T-cell (primary cell): ENCODE data around the gene TESK1. TPM values are rescaled to one million over a fixed set of nuclear protein-coding genes. Genes with fewer than 3 reads are reported as not detected.

Experiments
- ATAC-seq, 4 experiments: fragments of 200-7000 bp in 3 of 4; fragments of 150-1000 bp in 1 of 4; cut with Tn5 transposase; replicated peaks in 1 of 4; 1 replicate in 3 of 4; 2 replicates in 1 of 4; pipeline ENCODE4 v1.10.0; 2021; ENCODE audit warnings: moderate library complexity in 3 of 4, mild to moderate bottlenecking in 2 of 4, moderate number of reproducible peaks in 1 of 4
- CTCF ChIA-PET, 2 donors: fragments of 300-600 bp; sonication (Branson Sonifier 250); formaldehyde crosslinking; loops; one replicate each; lab custom pipeline; 2022; ENCODE audit warnings: antibody characterized with exemption in 2 of 2; lab: Charles Lee
- POLR2A ChIA-PET, 2 donors: fragments of 300-600 bp; sonication (Branson Sonifier 250); formaldehyde crosslinking; loops; one replicate each; lab custom pipeline; 2022; ENCODE audit warnings: antibody characterized with exemption in 2 of 2; lab: Charles Lee
- DNase-seq, 35 experiments: peaks; one replicate each; pipeline versions ENCODE4 v3.0.0 to v3.0.0-alpha.2; 2013 to 2023
- H3K27ac ChIP-seq: one replicate; pipeline ENCODE4 v1.5.1; 2013; ENCODE audit warnings: low read length
- H3K27me3 ChIP-seq, 2 experiments: replicated peaks in 1 of 2; 1 replicate in 1 of 2; 2 replicates in 1 of 2; pipeline versions ENCODE4 v1.6.1 to v1.7.0; 2013; ENCODE audit warnings: low read length in 1 of 2, mixed read lengths in 1 of 2; ENCODE audit not compliant: control insufficient read depth in 2 of 2, insufficient read depth in 2 of 2; ENCODE audit errors: extremely low read depth in 1 of 2
- H3K36me3 ChIP-seq, 2 donors: 1 replicate in 1 of 2; 2 replicates in 1 of 2; pipeline versions ENCODE4 v1.6.1 to v1.7.0; 2013; ENCODE audit warnings: low read length in 1 of 2; ENCODE audit not compliant: control insufficient read depth in 2 of 2, insufficient read depth in 1 of 2; ENCODE audit errors: extremely low read depth in 1 of 2
- H3K4me1 ChIP-seq, 2 experiments: 1 replicate in 1 of 2; 2 replicates in 1 of 2; pipeline versions ENCODE4 v1.6.1 to v1.7.0; 2013; ENCODE audit warnings: low read length in 2 of 2, mixed read lengths in 1 of 2; ENCODE audit not compliant: insufficient read depth in 2 of 2, control insufficient read depth in 1 of 2; ENCODE audit errors: extremely low read depth in 1 of 2
- H3K4me3 ChIP-seq, 2 donors: 1 replicate in 1 of 2; 2 replicates in 1 of 2; pipeline versions ENCODE4 v1.5.1 to v1.7.0; 2013; ENCODE audit warnings: mild to moderate bottlenecking in 2 of 2, low read length in 1 of 2, moderate library complexity in 1 of 2; ENCODE audit not compliant: control insufficient read depth in 1 of 2; ENCODE audit errors: extremely low read depth in 1 of 2
- H3K9me3 ChIP-seq: 2 replicates; pipeline ENCODE4 v1.7.0; 2013
- H3K27ac Mint-ChIP-seq, 2 donors: one replicate each; pipeline ENCODE4 v1.8.0; 2020 to 2021; ENCODE audit warnings: mild to moderate bottlenecking in 2 of 2, mixed read lengths in 2 of 2
- H3K27me3 Mint-ChIP-seq, 2 donors: one replicate each; pipeline ENCODE4 v1.8.0; 2021 to 2022; ENCODE audit warnings: mixed read lengths in 2 of 2
- H3K36me3 Mint-ChIP-seq: one replicate; pipeline ENCODE4 v1.8.0; 2021; ENCODE audit warnings: mixed read lengths
- H3K4me1 Mint-ChIP-seq, 3 donors: one replicate each; pipeline ENCODE4 v1.8.0; 2020 to 2022; ENCODE audit warnings: mixed read lengths in 3 of 3, mild to moderate bottlenecking in 1 of 3
- H3K4me3 Mint-ChIP-seq, 3 donors: one replicate each; pipeline ENCODE4 v1.8.0; 2020 to 2022; ENCODE audit warnings: mild to moderate bottlenecking in 3 of 3, mixed read lengths in 3 of 3, moderate library complexity in 3 of 3
- H3K9me3 Mint-ChIP-seq, 3 donors: one replicate each; pipeline ENCODE4 v1.8.0; 2020 to 2022; ENCODE audit warnings: mixed read lengths in 3 of 3
- WGBS: methylation state at CpG from one replicate; pipeline ENCODE4 v1.1.5; 2013; ENCODE audit warnings: missing lambda C conversion rate; ENCODE audit not compliant: insufficient coverage; 5-methylcytosine and 5-hydroxymethylcytosine counted together
- total RNA-seq, 35 experiments: library from RNA in 6 of 35; stranded (reverse) in 6 of 35; fragments of 120-200 nt in 1 of 35; gene quantifications; one replicate each; pipeline versions ENCODE4 v1.2.1 to v1.2.4 and lab custom pipeline; 2013 to 2026

The TESK1 gene
- total RNA-seq, 5 donors from 2014 or later (not counting 1 experiment from before 2014, with no cell fraction given): 24.2 to 56.1 (median 47.6) TPM

- H3K4me3 ChIP-seq: peak overlapping the region; percentile 72 to 91
- no peaks in the 10 kb centered on the region for H3K9me3 Mint-ChIP-seq
- ChIA-PET CTCF (interaction anchor here (0.5 to 6.3 kb wide), 8 partner anchors 9 to 1639 kb away, joined by 3 to 122 read pairs (median 4); partner anchors contain the start of genes CCDC107 (in 1 of the 2) and RMRP (in 1 of the 2)), POLR2A (interaction anchor here (0.5 to 1.0 kb wide), 2 partner anchors 8 to 16 kb away, joined by 3 to 5 read pairs; partner anchors contain the start of genes CCDC107 (in 1 of the 2) and RMRP (in 1 of the 2))
- no peaks in the 10 kb centered on the region for H3K27me3 Mint-ChIP-seq
- H3K4me1 ChIP-seq: peaks cover 27 to 77% of the 10 kb centered on the region in 2 experiments
- peak overlapping the region; percentile 85 to 92 (median 88) for H3K4me3 Mint-ChIP-seq
- no peaks in the 10 kb centered on the region for H3K27me3 ChIP-seq
- no peaks in the 10 kb centered on the region for H3K36me3 ChIP-seq
- WGBS: 6% methylated on average over 22 of the region's 26 CpGs
- DNase-seq: peak in 18 of 35 experiments; percentile 24 to 65 (median 36)
- peaks cover 43 to 81% (median 58%) of the 10 kb centered on the region in 3 donors for H3K4me1 Mint-ChIP-seq
- no peaks in the 10 kb centered on the region for H3K36me3 Mint-ChIP-seq
- peak overlapping the region; percentile 79 for H3K27ac ChIP-seq
- ATAC-seq: peak in 2 of 4 experiments; percentile 11 to 12
- peak overlapping the region; percentile 88 to 99 for H3K27ac Mint-ChIP-seq
- H3K9me3 ChIP-seq: no peaks in the 10 kb centered on the region
These were observed 44.6 kb downstream of the TESK1 start for GRCh38 chr9:35649431-35650340.

GRCh38 chr9:35650341-35651158 is 45.5 kb downstream of the TESK1 start, which contains the start of gene SIT1:
TSS of gene SIT1 (minus strand) at chr9:35650931. CDS start at chr9:35650853, 78 bp downstream.
- Histone ChIP-seq H3K27ac (peak within 1 kb of the TSS; percentile 79), H3K27me3 (no peaks in the 10 kb centered on the region), H3K36me3 (no peaks in the 10 kb centered on the region), H3K4me1 (peaks cover 26 to 71% of the 10 kb centered on the region in 2 experiments), H3K9me3 (no peaks in the 10 kb centered on the region), H3K4me3 (peak within 1 kb of the TSS; percentile 72 to 91)
- no peaks in the 10 kb centered on the region for H3K27me3 Mint-ChIP-seq
- WGBS: 0% methylated on average over 3 of the region's 22 CpGs
- no peaks in the 10 kb centered on the region for H3K36me3 Mint-ChIP-seq
- peak within 1 kb of the TSS; percentile 85 to 92 (median 88) for H3K4me3 Mint-ChIP-seq
- peak in 5 of 35 experiments; percentile 26 to 57 (median 45) for DNase-seq
- peak within 1 kb of the TSS; percentile 88 to 99 for H3K27ac Mint-ChIP-seq
- no peak for ATAC-seq
- ChIA-PET CTCF (interaction anchor here (0.5 to 6.3 kb wide), 6 partner anchors 9 to 1638 kb away, joined by 3 to 122 read pairs (median 4); partner anchors contain the start of genes CCDC107 (in 1 of the 2) and RMRP (in 1 of the 2)), POLR2A (interaction anchor here in 1 of 2 donors (0.5 kb wide), 1 partner anchor 568 kb away, joined by 3 read pairs; no protein-coding TSS in a partner anchor)
- H3K4me1 Mint-ChIP-seq: peaks cover 40 to 77% (median 56%) of the 10 kb centered on the region in 3 donors
- no peaks in the 10 kb centered on the region for H3K9me3 Mint-ChIP-seq

- Mint-ChIP-seq H3K4me1 (peaks cover 55 to 77% (median 60%) of the 10 kb centered on the region in 3 donors), H3K27me3 (no peaks in the 10 kb centered on the region), H3K36me3 (no peaks in the 10 kb centered on the region), H3K9me3 (no peaks in the 10 kb centered on the region), H3K27ac (peak overlapping the region; percentile 88 to 99), H3K4me3 (peak overlapping the region; percentile 49 to 88 (median 85))
- ChIA-PET CTCF (no interaction called here), POLR2A (no interaction called here)
- DNase-seq: no peak
- WGBS: 86% methylated on average over 1 of the region's 7 CpGs
- ATAC-seq: no peak
- no peaks in the 10 kb centered on the region for H3K27me3 ChIP-seq
- H3K4me1 ChIP-seq: peaks cover 26 to 69% of the 10 kb centered on the region in 2 experiments
- no peaks in the 10 kb centered on the region for H3K9me3 ChIP-seq
- no peak overlapping the region for H3K4me3 ChIP-seq
- no peaks in the 10 kb centered on the region for H3K36me3 ChIP-seq
- peak overlapping the region; percentile 46 for H3K27ac ChIP-seq
These were observed 47.1 kb downstream of the TESK1 start for GRCh38 chr9:35651956-35652828.

- peaks cover 1% of the 10 kb centered on the region for H3K36me3 Mint-ChIP-seq
- peaks cover 55 to 77% (median 60%) of the 10 kb centered on the region in 3 donors for H3K4me1 Mint-ChIP-seq
- Histone ChIP-seq H3K9me3 (no peaks in the 10 kb centered on the region), H3K27me3 (no peaks in the 10 kb centered on the region), H3K27ac (peak overlapping the region; percentile 46), H3K4me3 (no peak overlapping the region), H3K4me1 (peaks cover 22 to 69% of the 10 kb centered on the region in 2 experiments), H3K36me3 (no peaks in the 10 kb centered on the region)
- CTCF ChIA-PET: no interaction called here
- WGBS: no CpG with 5 or more reads among the region's 8 CpGs
- ATAC-seq (no peak), DNase-seq (no peak)
- POLR2A ChIA-PET: no interaction called here
- H3K9me3 Mint-ChIP-seq: no peaks in the 10 kb centered on the region
- peaks cover 1 to 3% of the 10 kb centered on the region in 2 donors for H3K27me3 Mint-ChIP-seq
- H3K27ac Mint-ChIP-seq: peak overlapping the region; percentile 63 to 88
- no peak overlapping the region for H3K4me3 Mint-ChIP-seq
These were observed 47.8 kb downstream of the TESK1 start for GRCh38 chr9:35652829-35653209.

DNA sequence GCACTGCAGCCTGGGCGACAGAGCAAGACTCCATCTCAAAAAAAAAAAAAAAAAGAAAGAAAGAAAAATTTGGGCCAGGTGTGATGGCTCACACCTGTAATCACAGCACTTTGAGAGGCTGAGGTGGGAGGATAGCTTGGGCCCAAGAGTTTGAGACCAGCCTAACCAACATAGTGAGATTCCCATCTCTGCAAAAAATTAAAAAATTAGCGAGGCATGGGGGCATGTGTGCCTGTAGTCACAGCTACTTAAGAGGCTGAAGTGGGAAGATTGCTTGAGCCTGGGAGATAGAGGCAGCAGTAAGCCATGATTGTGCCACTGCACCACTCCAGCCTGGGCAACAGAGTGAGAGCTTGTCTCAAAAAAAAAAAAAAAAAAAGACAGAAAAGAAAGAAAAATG is 48.5 kb downstream of the TESK1 start:
- no peaks in the 10 kb centered on the region for H3K9me3 Mint-ChIP-seq
- WGBS: no CpG with 5 or more reads among the region's 2 CpGs
- DNase-seq: no peak
- CTCF ChIA-PET: no interaction called here
- POLR2A ChIA-PET: interaction anchor here in 1 of 2 donors (0.6 kb wide), 2 partner anchors 701 to 943 kb away, joined by 3 to 4 read pairs; no protein-coding TSS in a partner anchor
- no peaks in the 10 kb centered on the region for H3K9me3 ChIP-seq
- H3K27ac ChIP-seq: no peak overlapping the region
- ATAC-seq: no peak
- peaks cover 51 to 71% (median 53%) of the 10 kb centered on the region in 3 donors for H3K4me1 Mint-ChIP-seq
- peaks cover 4 to 5% of the 10 kb centered on the region in 2 donors for H3K27me3 Mint-ChIP-seq
- no peak overlapping the region for H3K4me3 ChIP-seq
- H3K36me3 Mint-ChIP-seq: peaks cover 3% of the 10 kb centered on the region
- peak overlapping the region; percentile 63 to 77 for H3K27ac Mint-ChIP-seq
- H3K4me3 Mint-ChIP-seq: no peak overlapping the region
- no peaks in the 10 kb centered on the region for H3K27me3 ChIP-seq
- peaks cover 14 to 63% of the 10 kb centered on the region in 2 experiments for H3K4me1 ChIP-seq
- no peaks in the 10 kb centered on the region for H3K36me3 ChIP-seq
